Neuronal stem cell (in vitro differentiated cells): ENCODE results near the gene LIPN.

Experiments
- DNase-seq: peaks from one replicate; pipeline ENCODE4 v3.0.0-alpha.2; 2013; ENCODE audit warnings: low spot score
- H2AFZ ChIP-seq: one replicate; pipeline ENCODE4 v1.6.1; 2013; ENCODE audit warnings: mild to moderate bottlenecking, low read length, inconsistent platforms
- H2AK5ac ChIP-seq: 2 replicates; pipeline ENCODE4 v1.6.1; 2013; ENCODE audit warnings: low read depth, mild to moderate bottlenecking, inconsistent platforms, low read length, moderate library complexity, mixed read lengths
- H2BK120ac ChIP-seq: 2 replicates; pipeline ENCODE4 v1.6.1; 2013; ENCODE audit warnings: low read depth, mild to moderate bottlenecking, inconsistent platforms, low read length, moderate library complexity, mixed read lengths
- H2BK12ac ChIP-seq: one replicate; pipeline ENCODE4 v1.6.1; 2013; ENCODE audit warnings: low read length, inconsistent platforms
- H2BK15ac ChIP-seq: 2 replicates; pipeline ENCODE4 v1.6.1; 2013; ENCODE audit warnings: mild to moderate bottlenecking, low read length, inconsistent platforms, mixed read lengths
- H2BK5ac ChIP-seq: one replicate; pipeline ENCODE4 v1.6.1; 2013; ENCODE audit warnings: inconsistent platforms, mild to moderate bottlenecking, low read length, moderate library complexity
- H3K14ac ChIP-seq: one replicate; pipeline ENCODE4 v1.6.1; 2013; ENCODE audit warnings: low read length, inconsistent platforms
- H3K18ac ChIP-seq: 2 replicates; pipeline ENCODE4 v1.6.1; 2013; ENCODE audit warnings: low read length, inconsistent platforms
- H3K23ac ChIP-seq: 2 replicates; pipeline ENCODE4 v1.6.1; 2013; ENCODE audit warnings: low read depth, mild to moderate bottlenecking, mixed read lengths, low read length, inconsistent platforms; ENCODE audit not compliant: poor library complexity
- H3K27ac ChIP-seq: replicated peaks from 3 replicates; pipeline ENCODE4 v1.5.1; 2013; ENCODE audit warnings: low read length, inconsistent platforms
- H3K27me3 ChIP-seq, 3 experiments: 2 replicates each; pipeline ENCODE4 v1.6.1; 2013; ENCODE audit warnings: low read length in 3 of 3, mild to moderate bottlenecking in 2 of 3, inconsistent platforms in 1 of 3, low read depth in 1 of 3, mixed read lengths in 1 of 3, moderate library complexity in 1 of 3; ENCODE audit not compliant: control insufficient read depth in 3 of 3, insufficient read depth in 3 of 3
- H3K36me3 ChIP-seq, 2 donors: replicated peaks in 1 of 2; 2 replicates each; pipeline ENCODE4 v1.6.1; 2013; ENCODE audit warnings: low read length in 2 of 2; ENCODE audit not compliant: control insufficient read depth in 2 of 2, insufficient read depth in 2 of 2
- H3K4ac ChIP-seq: 2 replicates; pipeline ENCODE4 v1.6.1; 2013; ENCODE audit warnings: inconsistent platforms, mild to moderate bottlenecking, low read length, moderate library complexity
- H3K4me1 ChIP-seq, 2 donors: 1 replicate in 1 of 2; 2 replicates in 1 of 2; pipeline ENCODE4 v1.6.1; 2013; ENCODE audit warnings: low read length in 2 of 2, low read depth in 1 of 2; ENCODE audit not compliant: control insufficient read depth in 2 of 2, insufficient read depth in 1 of 2
- H3K4me2 ChIP-seq: one replicate; pipeline ENCODE4 v1.6.1; 2013; ENCODE audit warnings: mild to moderate bottlenecking, low read length, inconsistent platforms; ENCODE audit not compliant: insufficient read depth, poor library complexity, severe bottlenecking
- H3K4me3 ChIP-seq, 2 donors: 2 replicates each; pipeline ENCODE4 v1.5.1; 2013; ENCODE audit warnings: low read length in 2 of 2, mild to moderate bottlenecking in 2 of 2, inconsistent platforms in 1 of 2, moderate library complexity in 1 of 2
- H3K79me1 ChIP-seq: one replicate; pipeline ENCODE4 v1.6.1; 2013; ENCODE audit warnings: low read depth, mild to moderate bottlenecking, inconsistent platforms, low read length, moderate library complexity
- H3K9ac ChIP-seq: one replicate; pipeline ENCODE4 v1.6.1; 2013; ENCODE audit warnings: mild to moderate bottlenecking, low read depth, low read length, inconsistent platforms; ENCODE audit not compliant: poor library complexity
- H3K9me3 ChIP-seq, 2 donors: replicated peaks in 1 of 2; 2 replicates each; pipeline versions ENCODE3 to v1.6.1; 2013; ENCODE audit warnings: low read length in 2 of 2, mild to moderate bottlenecking in 2 of 2, inconsistent platforms in 1 of 2, low read depth in 1 of 2, mixed read lengths in 1 of 2, moderate library complexity in 1 of 2; ENCODE audit not compliant: control insufficient read depth in 2 of 2, insufficient read depth in 1 of 2
- H4K8ac ChIP-seq: one replicate; pipeline ENCODE4 v1.6.1; 2013; ENCODE audit warnings: low read depth, mild to moderate bottlenecking, inconsistent platforms, low read length, moderate library complexity
- H4K91ac ChIP-seq: one replicate; pipeline ENCODE4 v1.6.1; 2013; ENCODE audit warnings: low read length, low read depth, mild to moderate bottlenecking, inconsistent platforms; ENCODE audit not compliant: poor library complexity
- WGBS, 2 donors: extraction: QIAGEN DNeasy Blood & Tissue Kit; methylation state at CpG; one replicate each; pipeline ENCODE4 v1.1.7; 2013; ENCODE audit warnings: missing lambda C conversion rate in 2 of 2, mixed read lengths in 1 of 2; ENCODE audit not compliant: insufficient read length in 2 of 2, insufficient replicate concordance in 1 of 2; ENCODE audit errors: extremely low coverage in 2 of 2; 5-methylcytosine and 5-hydroxymethylcytosine counted together

Gene LIPN

DNA sequence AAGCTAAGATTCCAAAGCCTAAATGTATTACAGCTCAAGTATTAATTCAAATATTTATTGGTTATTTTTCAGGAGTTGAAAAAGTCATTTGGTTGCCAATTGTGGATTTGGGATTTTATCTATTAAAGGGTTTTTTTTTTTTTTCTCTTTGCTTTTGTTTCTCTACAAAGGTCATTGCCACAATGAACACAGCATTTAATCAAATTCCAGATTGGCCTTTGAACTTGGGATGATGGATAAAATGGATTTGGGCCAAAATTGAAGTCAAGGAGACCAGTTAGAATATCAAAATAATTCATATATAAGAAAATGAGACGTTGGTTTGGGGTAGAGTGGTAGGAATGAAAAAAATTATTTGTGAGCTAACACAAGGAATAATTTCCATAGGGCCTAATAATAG lies 9.6 kb downstream of the LIPN start:
- H2AK5ac ChIP-seq = no peak overlapping the region
- H2BK12ac ChIP-seq = no peak overlapping the region
- H3K9ac ChIP-seq = no peak overlapping the region
- H4K8ac ChIP-seq = no peak overlapping the region
- H3K27ac ChIP-seq = no peak overlapping the region
- H3K18ac ChIP-seq = no peak overlapping the region
- no peaks in the 10 kb centered on the region for H3K36me3 ChIP-seq
- no peaks in the 10 kb centered on the region for H3K9me3 ChIP-seq
- no peak overlapping the region for H3K14ac ChIP-seq
- H2BK15ac ChIP-seq = no peak overlapping the region
- H3K27me3 ChIP-seq = no peaks in the 10 kb centered on the region
- no peak overlapping the region for H3K23ac ChIP-seq
- no peak overlapping the region for H3K4ac ChIP-seq
- H2BK5ac ChIP-seq = no peak overlapping the region
- H3K4me2 ChIP-seq = no peak overlapping the region
- H3K4me3 ChIP-seq = no peak overlapping the region
- no peak overlapping the region for H2BK120ac ChIP-seq
- 100% methylated on average over 1 of the region's 1 CpG for WGBS, 2 donors
- no peak overlapping the region for H2AFZ ChIP-seq
- H3K4me1 ChIP-seq = no peaks in the 10 kb centered on the region
- H3K79me1 ChIP-seq = no peaks in the 10 kb centered on the region
- no peak overlapping the region for H4K91ac ChIP-seq
- no peak for DNase-seq

DNA sequence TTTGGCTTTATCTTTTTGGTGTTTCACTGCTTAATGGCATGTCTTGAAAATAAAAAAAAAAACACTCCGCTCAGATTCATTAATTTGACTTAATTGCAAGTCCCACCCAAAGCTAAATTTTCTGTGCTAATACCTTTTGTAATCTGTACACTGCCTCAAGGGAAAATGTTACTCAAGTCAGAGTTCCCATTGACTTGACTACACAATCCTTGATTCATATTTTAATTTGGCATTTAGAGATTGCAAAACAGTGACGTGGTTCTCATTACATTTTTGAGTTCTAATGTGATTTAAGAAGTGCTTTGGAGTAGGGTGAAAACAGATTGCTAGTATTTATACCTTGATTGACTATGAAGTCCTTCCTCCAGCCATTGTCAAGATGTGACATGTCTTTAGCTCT lies 21.4 kb downstream of the LIPN start:
- Histone ChIP-seq H3K4me1 (no peaks in the 10 kb centered on the region), H4K8ac (no peak overlapping the region), H3K23ac (no peak overlapping the region), H2BK120ac (no peak overlapping the region), H3K9me3 (no peaks in the 10 kb centered on the region), H2AFZ (no peak overlapping the region), H3K27me3 (no peaks in the 10 kb centered on the region), H3K4me3 (no peak overlapping the region), H2BK12ac (no peak overlapping the region), H2AK5ac (no peak overlapping the region), H2BK15ac (no peak overlapping the region), H3K14ac (no peak overlapping the region), H2BK5ac (no peak overlapping the region), H3K9ac (no peak overlapping the region), H3K27ac (no peak overlapping the region), H4K91ac (no peak overlapping the region), H3K18ac (no peak overlapping the region), H3K4ac (no peak overlapping the region), H3K79me1 (no peaks in the 10 kb centered on the region), H3K4me2 (no peak overlapping the region), H3K36me3 (no peaks in the 10 kb centered on the region)
- WGBS, 2 donors = no CpG with 5 or more reads among the region's 2 CpGs
- DNase-seq = no peak

DNA sequence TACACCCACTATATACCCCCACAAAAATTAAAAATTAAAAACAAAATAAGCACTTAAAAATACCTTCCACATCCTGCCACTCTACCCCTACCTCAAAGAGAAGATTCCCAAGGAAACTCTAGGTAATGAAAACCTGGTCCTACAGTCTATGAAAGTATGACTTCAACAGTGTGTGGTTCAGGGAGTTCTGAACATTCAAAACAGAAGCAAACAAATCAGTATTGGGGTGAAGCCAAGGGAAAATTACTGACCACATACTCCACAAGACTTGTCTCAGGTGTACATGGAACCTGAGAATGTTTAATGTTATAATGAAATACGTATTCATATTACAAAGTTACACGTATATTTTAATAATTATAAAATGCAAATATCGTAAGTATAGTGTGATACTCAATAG lies 22.4 kb downstream of the LIPN start:
- no peak overlapping the region for H3K27ac ChIP-seq
- no peak overlapping the region for H3K18ac ChIP-seq
- no peak overlapping the region for H3K9ac ChIP-seq
- no peak overlapping the region for H3K14ac ChIP-seq
- no peaks in the 10 kb centered on the region for H3K4me1 ChIP-seq
- no peaks in the 10 kb centered on the region for H3K9me3 ChIP-seq
- no peak overlapping the region for H2BK5ac ChIP-seq
- no peaks in the 10 kb centered on the region for H3K27me3 ChIP-seq
- H2BK120ac ChIP-seq = no peak overlapping the region
- H4K91ac ChIP-seq = no peak overlapping the region
- no peak for DNase-seq
- H2AFZ ChIP-seq = no peak overlapping the region
- H3K4me3 ChIP-seq = no peak overlapping the region
- no peak overlapping the region for H3K4me2 ChIP-seq
- H2BK15ac ChIP-seq = no peak overlapping the region
- H2BK12ac ChIP-seq = no peak overlapping the region
- no peak overlapping the region for H3K4ac ChIP-seq
- H2AK5ac ChIP-seq = no peak overlapping the region
- H3K23ac ChIP-seq = no peak overlapping the region
- no CpG with 5 or more reads among the region's 3 CpGs for WGBS, 2 donors
- no peak overlapping the region for H4K8ac ChIP-seq
- no peaks in the 10 kb centered on the region for H3K79me1 ChIP-seq
- no peaks in the 10 kb centered on the region for H3K36me3 ChIP-seq

DNA sequence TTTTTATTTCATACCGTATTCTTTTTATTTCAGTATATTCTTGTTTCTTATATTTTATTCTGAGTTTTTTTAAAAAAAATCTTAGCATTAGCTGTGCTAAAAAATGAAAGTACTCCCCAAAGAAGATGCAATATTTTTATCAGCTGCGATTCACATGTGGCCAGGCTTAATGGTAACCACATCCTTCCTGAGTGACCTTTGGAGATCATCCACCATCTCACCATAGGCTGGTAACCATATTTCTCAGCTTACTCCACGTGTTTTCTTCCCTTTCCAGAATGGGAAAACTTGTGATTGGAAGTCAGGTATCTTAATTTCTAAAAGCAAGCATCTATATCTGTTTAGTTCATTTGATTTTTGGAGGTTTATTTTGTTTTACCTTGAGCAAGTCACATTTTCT lies 23.9 kb downstream of the LIPN start:
- no CpG with 5 or more reads among the region's 3 CpGs for WGBS, 2 donors
- Histone ChIP-seq H3K27ac (no peak overlapping the region), H2BK12ac (no peak overlapping the region), H3K79me1 (no peaks in the 10 kb centered on the region), H3K9ac (no peak overlapping the region), H3K27me3 (no peaks in the 10 kb centered on the region), H2AK5ac (no peak overlapping the region), H3K4me2 (no peak overlapping the region), H2AFZ (no peak overlapping the region), H4K91ac (no peak overlapping the region), H3K4me3 (no peak overlapping the region), H3K9me3 (no peaks in the 10 kb centered on the region), H3K18ac (no peak overlapping the region), H3K14ac (no peak overlapping the region), H2BK120ac (no peak overlapping the region), H4K8ac (no peak overlapping the region), H3K4ac (no peak overlapping the region), H3K4me1 (no peaks in the 10 kb centered on the region), H2BK5ac (no peak overlapping the region), H3K36me3 (no peaks in the 10 kb centered on the region), H2BK15ac (no peak overlapping the region), H3K23ac (no peak overlapping the region)
- DNase-seq = no peak
